GM18502 (cell line): ENCODE data around the gene RNF224.

Experiments used
- ATAC-seq: cut with Tn5 transposase; IDR thresholded peaks from one replicate; pipeline ENCODE4 v1.9.1; 2021; ENCODE audit warnings: mild to moderate bottlenecking; ENCODE audit not compliant: unreplicated experiment, poor library complexity

RNF224 gene

DNA sequence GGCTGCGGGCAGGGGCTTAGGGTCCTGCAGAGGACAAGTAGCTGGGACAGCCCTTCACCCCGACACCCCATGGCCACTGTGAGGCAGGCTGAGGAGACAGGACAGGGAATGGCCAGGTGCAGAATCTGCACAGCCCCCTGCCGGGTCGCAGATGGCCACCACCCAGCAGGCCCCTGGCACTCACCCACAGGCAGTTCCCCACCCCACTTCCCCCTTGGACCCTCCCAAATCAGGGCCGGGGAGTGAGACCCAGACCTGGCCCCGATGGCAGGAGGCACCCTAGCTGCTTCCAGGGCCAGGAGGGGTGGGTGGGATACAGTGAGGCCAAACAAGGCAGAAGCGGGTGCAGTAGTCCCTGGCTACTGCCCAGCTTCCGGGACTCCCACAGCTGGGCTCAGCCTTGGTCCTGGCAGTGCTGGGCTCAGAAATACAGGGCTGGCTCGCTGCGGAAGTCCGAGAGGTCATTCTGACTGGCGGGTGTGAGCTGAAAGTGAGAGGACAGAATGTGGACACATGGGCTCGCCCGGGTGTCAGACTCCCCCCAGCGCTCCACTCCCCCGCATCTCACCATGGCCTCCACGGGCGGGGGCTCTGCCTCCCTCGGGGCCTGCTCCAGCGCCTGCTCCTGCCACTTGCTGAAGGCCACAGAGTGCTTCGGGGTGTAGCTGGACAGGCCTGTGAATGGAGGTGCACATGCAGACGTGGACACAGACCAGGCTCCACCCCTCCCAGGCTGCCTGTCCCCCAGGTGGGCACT, 35.4 kb upstream of the RNF224 start:
- ATAC-seq = no peak

GRCh38 chr9:137192448-137192780, 34.9 kb upstream of the RNF224 start:
- ATAC-seq = no peak

DNA sequence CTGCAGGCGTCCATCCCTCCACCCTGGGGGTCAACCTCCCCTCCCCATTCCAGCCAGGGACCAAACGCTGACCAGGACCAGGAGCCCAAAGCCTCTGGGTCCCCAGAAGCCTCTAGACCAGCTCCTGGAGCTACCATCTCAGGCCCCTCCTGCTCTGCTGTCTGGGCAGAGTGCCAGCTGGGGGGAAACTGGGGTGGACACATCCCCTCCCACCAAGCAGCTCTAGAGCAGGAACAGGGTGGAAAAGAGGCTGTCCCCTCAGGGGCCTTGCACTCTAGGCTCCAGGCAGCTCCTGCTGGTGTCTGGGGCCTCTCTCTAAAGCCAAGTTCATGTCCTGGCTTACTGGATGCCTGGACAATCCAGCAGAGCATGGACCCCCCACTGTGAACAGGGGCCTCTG, 34.4 kb upstream of the RNF224 start:
- ATAC-seq = no peak

DNA sequence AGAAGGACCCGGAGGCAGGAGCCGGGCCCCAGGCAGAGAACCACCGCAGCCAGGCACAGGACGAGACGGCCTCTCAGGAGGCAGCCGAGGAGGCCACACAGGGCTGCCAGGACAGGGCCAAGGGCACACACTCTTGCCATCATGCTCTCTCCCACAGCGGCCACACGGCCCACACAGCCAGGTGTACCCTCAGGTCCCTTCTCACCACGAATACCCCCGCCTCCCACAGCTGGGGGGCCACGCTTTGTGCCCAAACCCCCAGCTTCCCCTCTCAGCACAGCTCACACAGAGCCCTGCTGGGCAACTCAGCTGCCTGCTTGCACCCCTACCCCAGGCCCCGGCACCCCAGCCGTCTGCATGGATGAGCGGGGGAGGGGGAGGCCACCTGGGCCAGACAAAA, 33.5 kb upstream of the RNF224 start:
- no peak for ATAC-seq

- no peak for ATAC-seq
Observed at GRCh38 chr9:137194388-137194787, 32.9 kb upstream of the RNF224 start.

DNA sequence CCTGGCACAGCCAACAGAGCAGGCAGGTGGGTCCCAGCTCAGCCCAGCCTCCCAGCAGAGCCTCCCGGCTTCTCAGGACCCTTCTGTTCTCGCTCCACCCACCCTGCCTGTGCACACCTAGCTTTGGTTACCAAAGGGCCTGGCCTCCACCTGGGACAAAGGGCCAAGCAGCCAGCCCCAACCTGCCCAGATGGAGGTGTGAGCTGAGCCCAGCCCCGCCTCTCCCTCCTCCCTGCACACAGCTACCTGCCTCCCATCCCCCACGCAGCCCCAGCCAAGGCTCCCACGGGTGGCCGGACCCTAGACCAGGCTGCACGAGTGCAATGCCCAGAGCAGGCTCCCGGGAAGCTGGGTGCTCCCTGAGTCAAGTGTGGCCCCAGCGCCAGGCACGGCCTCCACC, 32.4 kb upstream of the RNF224 start:
- no peak for ATAC-seq

- ATAC-seq = no peak
Observed at GRCh38 chr9:137195525-137196220, 31.6 kb upstream of the RNF224 start.

- no peak for ATAC-seq
Observed at GRCh38 chr9:137198051-137198901, 29.0 kb upstream of the RNF224 start.

GRCh38 chr9:137198902-137199283, 28.4 kb upstream of the RNF224 start:
- ATAC-seq = no peak

DNA sequence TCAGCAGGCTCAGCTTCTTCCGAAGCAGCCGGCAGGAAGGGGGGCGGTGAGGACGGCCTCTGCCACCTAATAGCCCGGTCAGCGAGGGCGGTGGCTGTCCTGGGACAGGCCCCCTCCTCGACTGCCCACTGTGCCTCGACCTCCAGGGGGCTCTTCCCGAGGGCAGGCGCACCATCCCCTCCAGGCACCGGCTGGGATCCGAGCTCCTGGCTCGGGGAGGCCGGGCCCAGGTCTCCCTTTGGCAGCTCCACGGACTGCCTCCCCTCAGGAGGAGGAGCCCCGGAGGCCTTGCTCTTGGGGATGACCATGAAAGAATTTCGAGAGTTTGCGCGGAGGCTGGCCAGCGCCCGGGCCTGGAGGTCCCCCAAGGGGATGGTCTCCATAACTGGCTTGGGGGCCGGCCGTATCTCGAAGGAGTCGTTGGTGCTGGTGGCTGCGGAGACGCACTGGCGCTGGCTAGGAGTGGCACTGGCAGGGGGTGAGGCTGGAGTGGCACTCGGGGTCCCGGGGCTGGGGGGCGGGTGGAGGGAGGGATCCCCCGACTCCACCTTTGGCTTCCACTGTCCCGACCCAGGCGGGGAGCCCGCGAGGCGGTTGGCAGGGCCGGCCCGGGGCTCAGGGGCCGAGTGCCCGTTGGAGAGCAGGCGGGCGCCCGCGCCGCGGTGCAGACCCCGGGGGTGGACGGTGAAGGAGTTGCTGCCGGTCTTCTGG, 27.7 kb upstream of the RNF224 start:
- no peak for ATAC-seq

DNA sequence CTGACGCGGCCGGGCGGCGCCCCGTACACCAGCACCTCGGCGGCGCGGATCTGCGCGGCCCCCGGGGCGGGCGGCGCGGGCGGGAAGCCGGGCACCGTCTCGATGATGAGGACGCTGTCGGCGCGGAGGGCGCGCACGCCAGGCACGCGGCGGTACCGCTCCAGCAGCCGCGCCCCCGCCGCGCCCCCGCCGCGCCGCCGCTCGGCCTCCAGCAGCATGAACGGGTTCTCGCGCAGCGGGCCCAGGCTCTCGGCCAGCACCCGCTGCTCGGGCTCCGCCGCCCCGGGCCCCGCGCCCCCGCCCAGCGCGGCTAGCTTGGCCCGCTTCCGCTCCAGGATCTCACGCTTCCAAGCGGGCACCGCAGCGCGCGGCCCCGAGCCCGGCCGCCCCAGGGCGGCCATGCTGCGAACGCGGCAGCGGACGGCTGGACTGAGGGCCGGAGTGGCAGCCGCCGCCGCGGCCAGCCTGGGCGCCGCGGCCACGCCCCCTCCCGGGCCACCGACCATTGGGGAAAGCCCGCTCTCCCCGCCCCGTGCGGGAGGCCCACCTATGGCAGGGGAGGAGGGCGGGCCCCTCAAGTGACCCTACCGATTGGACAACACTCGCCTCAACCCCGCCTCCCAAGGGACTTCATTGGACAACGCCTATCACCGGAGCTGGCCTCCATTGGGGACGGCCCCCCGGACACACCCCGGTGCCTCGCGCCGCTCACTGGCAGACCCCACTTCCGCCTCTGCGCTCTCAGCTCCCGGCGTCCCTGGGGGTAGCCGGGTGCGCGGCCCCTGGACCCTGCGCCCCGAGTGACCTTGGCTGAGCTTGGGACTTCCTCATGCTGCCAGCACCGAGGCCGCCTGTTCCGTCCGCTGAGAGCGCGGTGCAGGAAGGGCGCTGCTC, 26.7 kb upstream of the RNF224 start, which contains the start of gene TPRN:
Gene TPRN, minus strand, starts transcription at position 431 of the 894 bp plus-strand sequence. Its CDS starts 30 bp downstream, at position 401.
- peak; percentile 88 for ATAC-seq

GRCh38 chr9:137201205-137201868, 26.0 kb upstream of the RNF224 start:
- no peak for ATAC-seq

- ATAC-seq = no peak
Observed at GRCh38 chr9:137202966-137203365, 24.3 kb upstream of the RNF224 start.

DNA sequence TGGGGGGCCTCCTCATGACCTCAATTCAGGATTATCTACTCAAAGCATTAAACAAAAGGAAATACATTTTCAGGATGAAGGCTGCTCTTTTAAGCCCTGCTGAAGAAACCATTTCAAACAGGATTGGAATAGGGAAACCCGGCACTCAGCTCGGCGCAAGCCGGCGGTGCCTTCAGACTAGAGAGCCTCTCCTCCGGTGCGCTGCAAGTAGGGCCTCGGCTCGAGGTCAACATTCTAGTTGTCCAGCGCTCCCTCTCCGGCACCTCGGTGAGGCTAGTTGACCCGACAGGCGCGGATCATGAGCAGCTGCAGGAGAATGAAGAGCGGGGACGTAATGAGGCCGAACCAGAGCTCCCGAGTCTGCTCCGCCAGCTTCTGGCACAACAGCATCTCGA, 22.6 kb upstream of the RNF224 start:
- no peak for ATAC-seq

DNA sequence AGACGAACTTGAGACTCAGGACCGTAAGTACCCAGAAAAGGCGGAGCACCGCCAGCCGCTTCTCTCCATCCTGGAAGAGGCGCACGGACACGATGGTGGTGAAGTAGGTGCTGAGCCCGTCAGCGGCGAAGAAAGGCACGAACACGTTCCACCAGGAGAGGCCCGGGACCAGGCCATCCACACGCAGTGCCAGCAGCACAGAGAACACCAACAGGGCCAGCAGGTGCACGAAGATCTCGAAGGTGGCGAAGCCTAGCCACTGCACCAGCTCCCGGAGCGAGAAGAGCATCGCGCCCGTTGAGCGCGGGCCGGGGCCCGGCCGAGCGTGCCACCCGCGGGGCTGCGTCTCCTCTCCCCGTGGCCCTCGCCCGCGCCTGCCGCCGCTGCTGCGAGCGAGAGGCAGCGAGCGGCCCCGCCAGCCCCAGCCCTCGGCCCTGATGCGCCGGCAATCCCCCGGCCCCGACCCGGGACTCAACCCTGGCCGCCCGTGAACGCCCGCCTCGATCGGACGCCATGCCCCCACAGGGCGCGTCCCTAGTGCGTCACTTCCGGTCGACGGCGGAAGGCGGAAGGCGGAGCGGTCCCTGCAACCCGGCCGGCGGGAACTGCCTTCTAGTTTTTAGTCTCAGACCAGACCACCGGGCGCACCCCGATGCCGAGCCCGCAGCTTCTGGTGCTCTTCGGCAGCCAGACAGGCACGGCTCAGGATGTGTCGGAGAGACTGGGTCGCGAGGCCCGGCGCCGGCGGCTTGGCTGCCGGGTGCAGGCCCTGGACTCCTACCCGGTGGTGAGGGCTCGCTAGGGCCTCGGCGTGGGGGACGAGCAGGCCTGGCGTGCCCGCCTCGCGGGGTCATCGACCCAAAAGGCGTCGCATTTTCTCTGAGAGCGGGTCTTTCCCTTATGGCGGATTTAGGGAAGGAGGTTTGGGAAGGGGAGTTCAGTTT, 21.9 kb upstream of the RNF224 start, which contains the start of the genes NDOR1 and TMEM203:
Gene NDOR1, plus strand, starts transcription at position 575 of the 944 bp plus-strand sequence. Its CDS starts 78 bp downstream, at position 653.
Gene TMEM203, minus strand, starts transcription at position 523 of the 944 bp plus-strand sequence. Its CDS starts 234 bp downstream, at position 289.
- peak; percentile 59 for ATAC-seq

DNA sequence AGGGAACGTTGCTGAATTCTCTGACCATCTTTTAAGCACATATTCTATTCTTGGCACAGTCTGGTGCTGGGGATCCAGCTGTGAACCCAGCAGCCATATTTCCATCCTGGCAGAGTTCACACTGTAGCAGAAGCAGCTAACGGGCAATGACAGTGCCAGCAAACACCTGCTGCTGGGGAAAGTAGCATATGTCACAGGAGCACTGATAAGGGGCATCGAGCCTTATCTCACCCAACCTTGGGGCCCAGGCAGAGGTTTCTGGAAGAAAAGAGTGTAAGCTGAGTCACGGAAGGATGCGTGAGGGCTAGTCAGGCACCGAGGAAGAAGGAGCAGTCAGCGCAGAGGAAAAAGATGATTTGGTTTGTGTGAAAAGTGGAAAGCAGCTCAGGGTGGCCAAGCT, 20.7 kb upstream of the RNF224 start:
- ATAC-seq = no peak

DNA sequence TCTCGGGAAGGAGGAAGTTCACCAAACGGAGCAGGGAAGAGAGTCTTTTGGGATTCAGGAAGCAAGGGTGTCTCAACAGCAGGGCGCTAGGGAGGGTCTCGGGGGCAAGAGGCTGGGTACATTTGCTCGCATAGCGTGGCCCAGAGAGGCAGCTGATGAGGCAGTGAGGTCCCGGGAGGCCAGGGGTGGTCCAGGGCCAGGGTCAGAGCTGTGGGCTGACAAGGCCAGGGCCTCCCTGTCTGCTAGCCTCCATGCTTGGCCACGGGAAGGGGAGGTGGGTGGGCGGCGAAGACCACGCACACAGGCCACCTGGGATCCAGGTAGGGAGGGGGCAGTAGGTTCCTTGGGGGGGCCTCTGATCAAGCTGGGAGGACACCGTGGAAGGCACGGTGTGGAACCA, 15.8 kb upstream of the RNF224 start:
- ATAC-seq = no peak

DNA sequence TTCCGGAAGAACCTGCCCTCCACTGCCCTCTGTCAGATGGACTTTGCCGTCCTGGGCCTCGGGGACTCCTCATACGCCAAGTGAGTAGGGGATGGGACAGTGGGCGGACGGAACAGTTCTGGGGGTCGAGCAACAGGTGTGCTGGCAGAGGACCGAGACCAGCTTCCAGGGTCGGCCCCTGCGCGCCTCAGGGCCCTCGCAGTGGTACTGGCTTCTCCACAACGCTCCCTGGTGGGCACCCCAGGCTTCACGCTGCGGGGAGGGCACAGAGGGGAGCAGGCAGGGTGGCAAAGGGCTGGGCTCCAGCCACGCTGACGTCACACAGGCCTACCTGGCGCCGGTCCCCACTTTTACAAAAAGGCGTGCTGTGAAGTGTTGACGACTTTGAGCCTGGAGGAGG, 14.8 kb upstream of the RNF224 start:
- ATAC-seq = no peak
